Trophoblast cell (in vitro differentiated cells and primary cell): ENCODE measurements around the gene ZNF547. TPM values are rescaled to one million over a fixed set of nuclear protein-coding genes. Genes with fewer than 3 reads are reported as not detected.

ENCODE experiments used
- DNase-seq, 2 donors: peaks; one replicate each; pipeline ENCODE4 v3.0.0-alpha.2; 2016
- H2AFZ ChIP-seq: 2 replicates; pipeline ENCODE4 v1.6.1; 2013; ENCODE audit warnings: low read length, moderate library complexity, mild to moderate bottlenecking; ENCODE audit not compliant: insufficient read depth, poor library complexity
- H2AK5ac ChIP-seq: 2 replicates; pipeline ENCODE4 v1.6.1; 2013; ENCODE audit warnings: mild to moderate bottlenecking, low read length
- H2BK120ac ChIP-seq: 2 replicates; pipeline ENCODE4 v1.6.1; 2013; ENCODE audit warnings: low read length, mild to moderate bottlenecking, moderate library complexity; ENCODE audit not compliant: insufficient read depth, poor library complexity
- H2BK12ac ChIP-seq: 2 replicates; pipeline ENCODE4 v1.6.1; 2013; ENCODE audit warnings: mild to moderate bottlenecking, low read length, moderate library complexity
- H2BK5ac ChIP-seq: 2 replicates; pipeline ENCODE4 v1.6.1; 2013; ENCODE audit warnings: low read length, low read depth, moderate library complexity, mild to moderate bottlenecking; ENCODE audit not compliant: poor library complexity
- H3K14ac ChIP-seq: 2 replicates; pipeline ENCODE4 v1.6.1; 2013; ENCODE audit warnings: mild to moderate bottlenecking, low read length
- H3K18ac ChIP-seq: 2 replicates; pipeline ENCODE4 v1.6.1; 2013; ENCODE audit warnings: mild to moderate bottlenecking, low read length
- H3K23ac ChIP-seq: 2 replicates; pipeline ENCODE4 v1.6.1; 2013; ENCODE audit warnings: low read length
- H3K27ac ChIP-seq: 2 replicates; pipeline ENCODE4 v1.5.1; 2013; ENCODE audit warnings: low read depth, mild to moderate bottlenecking, inconsistent platforms, low read length, moderate library complexity
- H3K27me3 ChIP-seq: 2 replicates; pipeline ENCODE4 v1.6.1; 2013; ENCODE audit warnings: inconsistent platforms, mild to moderate bottlenecking, low read length, moderate library complexity; ENCODE audit not compliant: insufficient read depth
- H3K36me3 ChIP-seq, 2 experiments: 1 replicate in 1 of 2; 2 replicates in 1 of 2; pipeline ENCODE4 v1.6.1; 2013; ENCODE audit warnings: low read length in 2 of 2, mild to moderate bottlenecking in 2 of 2, moderate library complexity in 1 of 2; ENCODE audit not compliant: insufficient read depth in 2 of 2, control insufficient read depth in 1 of 2
- H3K4ac ChIP-seq: 2 replicates; pipeline ENCODE4 v1.6.1; 2013; ENCODE audit warnings: low read depth, mild to moderate bottlenecking, low read length, moderate library complexity
- H3K4me1 ChIP-seq, 2 experiments: 1 replicate in 1 of 2; 2 replicates in 1 of 2; pipeline ENCODE4 v1.6.1; 2013; ENCODE audit warnings: low read length in 2 of 2, mild to moderate bottlenecking in 2 of 2, moderate library complexity in 1 of 2; ENCODE audit not compliant: insufficient read depth in 2 of 2, control insufficient read depth in 1 of 2
- H3K4me2 ChIP-seq: 2 replicates; pipeline ENCODE4 v1.6.1; 2013; ENCODE audit warnings: inconsistent platforms, mild to moderate bottlenecking, low read length, moderate library complexity
- H3K4me3 ChIP-seq: 2 replicates; pipeline ENCODE4 v1.5.1; 2013; ENCODE audit warnings: mild to moderate bottlenecking, low read depth, low read length, inconsistent platforms
- H3K79me1 ChIP-seq: one replicate; pipeline ENCODE4 v1.6.1; 2013; ENCODE audit warnings: low read length
- H3K79me2 ChIP-seq: 2 replicates; pipeline ENCODE4 v1.6.1; 2013; ENCODE audit warnings: low read length, mild to moderate bottlenecking; ENCODE audit not compliant: control insufficient read depth, insufficient read depth, poor library complexity
- H3K9ac ChIP-seq: 2 replicates; pipeline ENCODE4 v1.6.1; 2013; ENCODE audit warnings: mild to moderate bottlenecking, low read length
- H3K9me3 ChIP-seq: 2 replicates; pipeline ENCODE4 v1.6.1; 2013; ENCODE audit warnings: low read depth, mild to moderate bottlenecking, control low read depth, inconsistent platforms, low read length; ENCODE audit not compliant: insufficient read depth
- H4K12ac ChIP-seq: 2 replicates; pipeline ENCODE4 v1.6.1; 2013; ENCODE audit warnings: low read depth, mild to moderate bottlenecking, low read length, moderate library complexity
- H4K8ac ChIP-seq: 2 replicates; pipeline ENCODE4 v1.6.1; 2013; ENCODE audit warnings: low read depth, mild to moderate bottlenecking, low read length, moderate library complexity
- H4K91ac ChIP-seq: one replicate; pipeline ENCODE4 v1.6.1; 2013; ENCODE audit warnings: low read depth, mild to moderate bottlenecking, low read length, moderate library complexity
- WGBS: extraction: QIAGEN DNeasy Blood & Tissue Kit; methylation state at CpG from one replicate; pipeline ENCODE4 v1.1.7; 2013; ENCODE audit warnings: missing lambda C conversion rate; ENCODE audit not compliant: insufficient read length, insufficient coverage; ENCODE audit errors: extremely low coverage; 5-methylcytosine and 5-hydroxymethylcytosine counted together
- polyA plus RNA-seq: library from polyadenylated mRNA; stranded (reverse); fragments of 200-250 nt; gene quantifications from 2 replicates; pipeline ENCODE4 v1.2.3, GENCODE V29; 2013

Gene ZNF547
- 1.3 and 1.6 TPM in 2 replicates for polyA plus RNA-seq

DNA sequence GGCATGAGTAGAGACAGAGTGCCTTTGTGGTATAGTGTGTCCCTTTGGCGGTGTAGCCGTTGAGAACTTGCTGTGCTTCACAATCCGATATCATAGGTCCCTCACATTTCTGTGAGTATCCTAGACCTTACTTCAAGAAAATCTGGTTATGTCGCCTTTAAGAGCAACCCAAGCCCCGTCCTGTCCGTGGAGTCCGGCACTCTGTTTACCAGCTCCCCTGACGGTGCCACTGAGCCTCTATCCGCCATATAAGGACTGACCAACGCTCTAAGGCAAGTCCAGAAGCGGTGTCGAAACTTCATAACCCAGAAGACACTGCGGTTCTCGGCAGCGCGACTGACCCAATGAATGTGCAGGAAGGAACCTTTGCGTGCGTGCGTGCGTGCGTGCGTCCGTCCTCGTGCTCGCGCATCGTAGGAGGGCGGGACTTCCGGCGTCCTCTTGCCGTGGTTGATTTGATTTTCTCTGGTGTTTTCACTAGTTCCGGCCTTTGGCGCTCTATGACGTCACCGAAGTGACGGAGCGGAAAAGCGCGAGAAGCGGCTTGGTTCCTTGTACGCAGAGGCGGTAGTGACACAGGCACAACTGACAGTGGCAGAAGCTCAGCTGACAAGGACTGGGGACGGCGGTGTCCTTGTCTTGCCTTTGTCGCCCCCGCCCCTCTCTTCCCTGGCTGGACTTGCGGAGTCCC is at the start of gene ZNF547, which contains the start of gene TRAPPC2B:
Gene ZNF547 (plus strand): TSS at position 555 of the 691 bp plus-strand sequence. CDS start 5,005 bp downstream, outside the sequence.
Gene TRAPPC2B (plus strand): TSS at position 555 of the 691 bp plus-strand sequence. CDS start 1,283 bp downstream, outside the sequence.
- Histone ChIP-seq H3K4me3 (peak within 1 kb of the TSS; percentile 91), H3K4me2 (peak within 1 kb of the TSS; percentile 99), H4K12ac (peak within 1 kb of the TSS; percentile 69), H4K8ac (peak within 1 kb of the TSS; percentile 86), H3K36me3 (peaks cover 2 to 7% of the 10 kb centered on the region in 2 experiments), H2AFZ (peak within 1 kb of the TSS; percentile 61), H3K27me3 (no peaks in the 10 kb centered on the region), H3K23ac (no peak within 1 kb of the TSS), H2BK5ac (peak within 1 kb of the TSS; percentile 37), H3K14ac (peak within 1 kb of the TSS; percentile 73), H3K27ac (no peak within 1 kb of the TSS), H3K9me3 (no peaks in the 10 kb centered on the region), H3K79me1 (peaks cover 7% of the 10 kb centered on the region), H3K4ac (peak within 1 kb of the TSS; percentile 84), H2BK12ac (no peak within 1 kb of the TSS), H2BK120ac (peak within 1 kb of the TSS; percentile 30), H3K4me1 (peaks cover 6 to 9% of the 10 kb centered on the region in 2 experiments), H3K18ac (peak within 1 kb of the TSS; percentile 63), H3K9ac (peak within 1 kb of the TSS; percentile 86), H4K91ac (peak within 1 kb of the TSS; percentile 78), H2AK5ac (peak within 1 kb of the TSS; percentile 66), H3K79me2 (peaks cover 4% of the 10 kb centered on the region)
- peak; percentile 100 for DNase-seq
- no CpG with 5 or more reads among the region's 47 CpGs for WGBS

DNA sequence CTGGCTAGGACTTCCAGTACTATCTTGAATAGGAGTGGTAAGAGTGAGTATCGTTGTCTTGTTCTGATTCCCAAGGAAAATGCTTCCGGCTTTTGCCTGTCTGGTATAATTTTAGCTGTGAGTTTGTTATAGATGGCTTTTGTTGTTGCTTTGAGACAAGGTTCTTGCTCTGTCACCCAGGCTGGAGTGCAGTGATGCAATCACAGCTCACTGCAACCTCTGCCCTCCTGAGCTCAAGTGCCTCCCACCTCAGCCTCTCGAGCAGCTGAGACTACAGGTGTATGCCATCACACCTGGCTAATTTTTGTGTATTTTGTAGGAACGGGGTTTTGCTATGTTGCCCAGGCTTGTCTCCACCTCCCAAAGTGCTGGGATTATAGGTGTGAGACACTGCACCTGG is 49.2 kb upstream of the ZNF547 start:
- no peak overlapping the region for H3K23ac ChIP-seq
- H3K27ac ChIP-seq, result no peak overlapping the region
- H3K4ac ChIP-seq, result no peak overlapping the region
- H3K27me3 ChIP-seq, result no peaks in the 10 kb centered on the region
- H3K9ac ChIP-seq, result no peak overlapping the region
- no peak overlapping the region for H4K8ac ChIP-seq
- H4K12ac ChIP-seq, result no peak overlapping the region
- H3K4me1 ChIP-seq, result no peaks in the 10 kb centered on the region
- no peak overlapping the region for H2BK5ac ChIP-seq
- no peaks in the 10 kb centered on the region for H3K9me3 ChIP-seq
- H3K36me3 ChIP-seq, result no peaks in the 10 kb centered on the region
- no peak overlapping the region for H4K91ac ChIP-seq
- no peaks in the 10 kb centered on the region for H3K79me2 ChIP-seq
- WGBS, result no CpG with 5 or more reads among the region's 4 CpGs
- no peak for DNase-seq
- H3K18ac ChIP-seq, result no peak overlapping the region
- no peak overlapping the region for H2BK120ac ChIP-seq
- H3K4me2 ChIP-seq, result no peak overlapping the region
- no peak overlapping the region for H2AK5ac ChIP-seq
- no peak overlapping the region for H3K4me3 ChIP-seq
- no peak overlapping the region for H2AFZ ChIP-seq
- no peak overlapping the region for H3K14ac ChIP-seq
- no peaks in the 10 kb centered on the region for H3K79me1 ChIP-seq
- no peak overlapping the region for H2BK12ac ChIP-seq

GRCh38 chr19:57317503-57317902 is 45.8 kb upstream of the ZNF547 start:
- Histone ChIP-seq H3K79me1 (peaks cover 6% of the 10 kb centered on the region), H3K18ac (no peak overlapping the region), H2BK120ac (no peak overlapping the region), H3K36me3 (no peaks in the 10 kb centered on the region), H3K4me1 (peaks cover 6 to 8% of the 10 kb centered on the region in 2 experiments), H2BK12ac (no peak overlapping the region), H3K9ac (no peak overlapping the region), H3K9me3 (no peaks in the 10 kb centered on the region), H3K4me2 (no peak overlapping the region), H3K4ac (no peak overlapping the region), H3K79me2 (peaks cover 8% of the 10 kb centered on the region), H3K23ac (no peak overlapping the region), H2AK5ac (no peak overlapping the region), H3K27ac (no peak overlapping the region), H4K12ac (no peak overlapping the region), H4K91ac (no peak overlapping the region), H3K27me3 (no peaks in the 10 kb centered on the region), H3K14ac (no peak overlapping the region), H4K8ac (no peak overlapping the region), H2BK5ac (no peak overlapping the region), H2AFZ (no peak overlapping the region), H3K4me3 (no peak overlapping the region)
- peak; percentile 26 to 43 for DNase-seq
- no CpG with 5 or more reads among the region's 29 CpGs for WGBS

DNA sequence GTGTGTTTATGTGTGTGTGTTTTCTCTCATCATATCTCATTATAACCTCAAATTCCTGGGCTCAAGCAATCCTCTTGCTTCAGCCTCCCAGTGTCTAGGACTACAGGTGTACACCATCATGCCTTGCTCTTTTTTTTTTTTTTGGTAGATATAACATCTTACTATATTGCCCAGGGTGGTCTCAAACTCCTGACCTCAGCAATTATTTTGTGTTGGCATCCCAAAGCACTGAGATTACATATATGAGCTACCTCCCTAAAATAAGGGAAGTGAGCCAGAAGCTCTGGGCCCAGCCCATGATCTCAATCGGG is 43.5 kb upstream of the ZNF547 start:
- WGBS, result no CpG with 5 or more reads among the region's 1 CpG
- peak overlapping the region; percentile 97 for H3K4me2 ChIP-seq
- H2AFZ ChIP-seq, result peak overlapping the region; percentile 77
- no peak overlapping the region for H3K4ac ChIP-seq
- H3K27me3 ChIP-seq, result no peaks in the 10 kb centered on the region
- no peak overlapping the region for H2BK12ac ChIP-seq
- H4K8ac ChIP-seq, result peak overlapping the region; percentile 91
- peak overlapping the region; percentile 81 for H3K14ac ChIP-seq
- peak overlapping the region; percentile 18 for H2BK5ac ChIP-seq
- peak overlapping the region; percentile 14 for H2BK120ac ChIP-seq
- H3K27ac ChIP-seq, result peak overlapping the region; percentile 54
- H3K36me3 ChIP-seq, result peaks cover 5 to 12% of the 10 kb centered on the region in 2 experiments
- peak overlapping the region; percentile 57 for H3K18ac ChIP-seq
- peak overlapping the region; percentile 67 for H3K4me3 ChIP-seq
- H3K4me1 ChIP-seq, result peaks cover 6 to 8% of the 10 kb centered on the region in 2 experiments
- H3K79me2 ChIP-seq, result peaks cover 8% of the 10 kb centered on the region
- no peak overlapping the region for H2AK5ac ChIP-seq
- peak overlapping the region; percentile 63 for H4K91ac ChIP-seq
- peaks cover 6% of the 10 kb centered on the region for H3K79me1 ChIP-seq
- H3K9me3 ChIP-seq, result no peaks in the 10 kb centered on the region
- H3K9ac ChIP-seq, result peak overlapping the region; percentile 94
- peak overlapping the region; percentile 58 for H4K12ac ChIP-seq
- H3K23ac ChIP-seq, result no peak overlapping the region
- DNase-seq, result no peak
